Measurements from ENCODE around the gene IFRD1.
"Not testable (repeated sequence)": the region's sequence is repeated elsewhere in the genome, so short reads cannot be mapped to it uniquely, and the experiment has no call there.

Gene IFRD1

GRCh38 chr7:112488264-112488552 lies 37.9 kb downstream of the IFRD1 start:
- DNase-seq = no peak

- no peak for DNase-seq
Measured at GRCh38 chr7:112492186-112492585, 41.9 kb downstream of the IFRD1 start.

GRCh38 chr7:112494656-112495055 lies 44.4 kb downstream of the IFRD1 start:
- no peak for DNase-seq

- no peak for DNase-seq
Measured at GRCh38 chr7:112495156-112495788, 45.0 kb downstream of the IFRD1 start.

DNA sequence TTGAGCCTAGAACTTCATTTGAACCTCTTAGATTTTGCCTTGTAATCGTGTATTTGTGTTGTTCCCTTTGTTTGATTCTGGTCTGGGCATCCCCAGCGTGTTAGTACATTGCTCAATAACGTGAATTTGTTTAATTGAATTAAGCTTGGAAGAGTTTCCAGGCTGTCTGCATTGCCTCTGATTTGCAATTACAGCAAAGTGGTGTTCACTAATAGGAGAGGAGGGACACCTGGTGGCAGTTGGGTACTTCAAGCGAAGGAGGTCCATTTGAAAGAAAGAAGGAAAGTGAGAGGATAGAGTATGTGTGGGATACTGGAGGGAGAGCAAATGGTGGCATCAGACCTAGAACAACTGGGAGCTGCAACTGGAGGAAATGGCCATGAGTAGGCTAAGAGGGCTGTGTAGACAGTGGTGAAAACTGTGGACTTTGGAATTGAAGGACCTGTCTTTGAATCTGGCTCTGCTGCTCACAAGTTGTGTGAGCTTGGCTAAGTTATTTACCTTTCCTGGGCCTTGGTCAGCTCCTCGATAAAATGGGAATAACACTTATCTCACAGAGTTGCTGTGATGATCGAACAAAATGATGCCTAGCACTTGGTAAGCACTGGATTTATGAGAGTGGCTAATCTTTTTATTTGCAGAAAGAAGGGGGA lies 45.7 kb downstream of the IFRD1 start:
- DNase-seq = no peak

GRCh38 chr7:112497481-112497880 lies 47.2 kb downstream of the IFRD1 start:
- no peak for DNase-seq

GRCh38 chr7:112500619-112501018 lies 50.4 kb downstream of the IFRD1 start:
- no peak for DNase-seq

DNA sequence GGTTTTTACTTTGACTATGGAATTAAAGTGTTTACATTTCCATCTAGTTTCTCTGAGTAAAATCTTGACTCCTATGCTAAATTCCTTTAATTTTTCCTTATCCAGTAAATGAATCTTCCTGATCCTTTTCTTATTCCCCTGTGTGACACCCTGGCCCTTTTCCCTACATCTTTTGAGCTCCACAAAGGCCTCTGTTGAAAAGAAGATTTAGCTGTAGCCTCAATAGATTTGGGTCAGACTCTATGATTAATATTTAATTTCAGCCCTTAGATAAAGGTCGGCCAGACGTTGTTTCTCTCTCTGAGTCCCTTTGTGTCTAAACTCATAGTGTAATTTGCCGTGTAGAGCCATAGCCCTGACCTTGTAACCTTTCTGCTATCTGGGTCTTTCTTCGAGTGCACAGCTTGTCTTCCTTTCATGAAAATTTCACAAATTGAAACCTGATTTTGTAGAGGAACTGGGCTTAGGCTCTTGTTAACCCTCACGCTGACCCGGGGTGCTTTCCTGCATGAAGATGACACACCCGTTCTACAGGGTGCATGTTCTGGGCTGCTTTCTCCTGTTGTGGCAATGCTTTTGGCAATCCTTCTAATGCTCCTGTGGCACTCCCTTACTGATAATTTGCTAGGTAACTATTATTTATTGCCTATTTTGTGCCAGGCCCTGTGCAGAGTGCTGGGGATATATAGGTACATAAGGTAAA lies 51.7 kb downstream of the IFRD1 start:
- DNase-seq = no peak

DNA sequence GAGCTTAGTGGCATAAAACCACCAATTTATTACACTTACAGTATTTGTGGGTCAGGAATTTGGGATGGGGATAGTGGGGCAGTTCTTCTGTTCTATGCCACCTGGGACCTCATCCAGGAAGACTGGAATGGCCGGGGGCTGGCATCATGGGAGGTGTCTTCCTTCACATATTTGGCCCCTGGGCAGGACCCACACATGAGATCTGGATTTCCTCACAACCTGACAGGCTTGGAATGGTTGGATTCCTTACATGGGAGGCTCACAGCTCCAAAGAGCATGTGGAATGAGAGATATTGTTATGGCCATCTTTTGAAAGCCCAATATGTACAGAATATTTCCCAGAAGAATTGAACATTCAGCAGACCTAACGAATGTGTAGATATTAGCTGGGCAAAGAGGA lies 52.4 kb downstream of the IFRD1 start:
- no peak for DNase-seq

DNA sequence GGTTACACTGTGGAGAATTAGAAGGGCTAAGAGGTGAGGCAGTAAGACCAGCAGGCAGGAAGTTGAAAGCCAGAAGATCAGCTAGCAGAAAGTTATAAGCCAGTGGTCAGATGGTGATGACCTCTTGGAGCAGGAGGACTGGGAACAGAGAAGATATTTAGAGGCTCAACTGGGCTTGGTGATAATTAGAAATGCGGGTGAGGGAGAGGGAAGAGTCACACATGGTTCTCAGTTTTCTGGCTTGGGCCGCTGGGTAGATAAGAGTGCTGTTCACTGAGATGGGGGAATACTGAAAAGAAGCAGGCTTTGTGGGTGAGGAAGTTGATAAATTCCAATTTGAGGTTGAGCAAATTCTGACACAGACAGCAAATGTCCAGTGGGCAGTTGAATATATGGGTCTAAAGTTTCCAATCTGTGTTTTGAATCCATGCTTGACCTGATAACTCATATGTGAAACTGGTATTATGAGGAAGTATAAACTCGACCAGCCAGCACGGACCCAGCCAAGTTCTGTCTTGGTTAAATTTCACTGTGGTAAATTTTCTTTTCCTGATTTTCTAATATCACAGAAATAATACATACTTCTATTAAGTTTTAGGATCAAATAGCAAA lies 53.2 kb downstream of the IFRD1 start:
- no peak for DNase-seq

DNA sequence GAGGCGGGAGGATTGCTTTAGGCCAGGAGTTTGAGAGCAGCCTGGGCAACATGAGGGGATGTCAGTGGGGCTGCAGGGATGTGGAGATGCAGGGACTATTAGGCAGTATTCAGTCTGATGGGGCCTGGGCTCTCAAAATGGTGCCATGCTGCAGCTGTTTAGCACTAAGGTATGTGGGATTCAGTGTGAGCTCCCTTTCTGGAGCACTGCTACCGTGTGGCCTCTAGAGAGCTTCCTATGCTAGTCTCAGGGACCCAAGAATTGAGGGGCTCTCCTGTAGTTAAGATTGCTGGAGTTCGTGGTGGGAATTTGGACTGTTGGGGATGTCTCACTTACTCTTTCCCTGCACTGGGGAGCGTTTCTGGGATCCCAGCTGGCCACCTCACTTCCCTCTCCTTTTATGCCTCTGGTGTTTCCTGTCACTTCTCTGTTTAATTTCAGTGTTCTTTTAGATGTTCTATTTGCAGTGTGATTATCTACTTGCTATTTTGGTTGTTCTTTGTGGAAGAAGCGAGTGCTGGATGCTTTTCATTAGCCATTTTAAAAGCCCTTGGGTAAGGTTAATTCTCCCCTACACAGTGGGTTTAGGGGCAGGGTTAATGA lies 53.9 kb downstream of the IFRD1 start:
- no peak for DNase-seq

GRCh38 chr7:112505495-112505894 lies 55.2 kb downstream of the IFRD1 start:
- no peak for DNase-seq

- DNase-seq = no peak
Measured at GRCh38 chr7:112508404-112508803, 58.1 kb downstream of the IFRD1 start.

- no peak for DNase-seq
Measured at GRCh38 chr7:112509402-112509801, 59.1 kb downstream of the IFRD1 start.

DNA sequence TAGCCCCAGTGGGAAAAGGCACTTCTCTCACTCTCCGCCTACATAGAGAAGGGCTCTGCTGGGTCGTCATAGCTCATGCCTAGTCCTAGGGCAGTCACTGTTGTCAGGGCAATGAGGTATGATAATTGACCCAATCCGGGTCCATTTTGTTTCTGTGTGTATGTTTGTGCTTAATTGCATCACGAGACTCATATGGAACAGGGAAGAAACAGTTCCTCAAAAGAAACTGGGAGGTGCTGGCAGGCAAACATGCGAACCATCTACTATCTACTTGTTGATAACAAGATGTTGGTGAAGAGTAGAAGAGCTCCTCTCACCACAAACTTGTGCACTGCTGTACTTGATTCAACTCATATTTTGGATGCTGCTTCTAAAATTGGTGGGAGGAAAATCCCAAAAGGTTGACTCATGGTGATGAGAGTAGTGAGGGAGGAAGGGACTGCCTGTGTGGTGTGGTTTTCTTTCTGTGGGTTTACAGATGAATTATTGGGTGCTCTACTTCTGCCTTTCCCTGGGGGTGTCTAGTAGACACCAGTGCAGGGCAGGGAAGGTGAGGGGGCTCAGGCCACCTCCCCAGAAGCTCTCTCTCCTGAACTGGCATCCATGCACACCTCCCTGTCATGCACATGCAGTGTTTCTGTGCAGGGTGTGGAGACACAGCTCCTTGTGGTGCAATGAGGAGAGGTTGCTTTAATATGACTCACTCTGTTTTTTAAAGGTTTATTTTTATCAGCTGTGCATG lies 59.9 kb downstream of the IFRD1 start:
- DNase-seq = no peak

- no peak for DNase-seq
Measured at GRCh38 chr7:112510743-112511110, 60.5 kb downstream of the IFRD1 start.

GRCh38 chr7:112511451-112512202 lies 61.4 kb downstream of the IFRD1 start:
- DNase-seq = no peak

GRCh38 chr7:112512451-112513210 lies 62.4 kb downstream of the IFRD1 start:
- no peak for DNase-seq

- DNase-seq = no peak
Measured at GRCh38 chr7:112515989-112516388, 65.7 kb downstream of the IFRD1 start.

DNA sequence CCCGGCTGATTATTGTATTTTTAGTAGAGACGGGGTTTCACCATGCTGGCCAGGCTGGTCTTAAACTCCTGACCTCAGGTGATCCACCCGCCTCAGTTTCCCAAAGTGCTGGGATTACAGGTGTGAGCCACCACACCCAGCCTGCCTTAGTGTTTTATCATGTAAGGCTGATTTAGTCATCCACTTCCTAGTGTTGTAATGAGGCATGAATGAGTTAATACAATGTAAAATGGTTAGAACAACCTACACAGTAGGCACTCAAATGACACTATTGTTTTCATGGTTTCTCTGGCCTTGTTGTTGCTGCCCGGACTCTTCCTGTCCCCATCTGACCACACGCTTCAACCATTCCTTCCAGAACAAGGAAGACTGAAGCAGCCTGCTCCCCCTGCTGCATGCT lies 66.2 kb downstream of the IFRD1 start:
- DNase-seq = not testable (repeated sequence)

DNA sequence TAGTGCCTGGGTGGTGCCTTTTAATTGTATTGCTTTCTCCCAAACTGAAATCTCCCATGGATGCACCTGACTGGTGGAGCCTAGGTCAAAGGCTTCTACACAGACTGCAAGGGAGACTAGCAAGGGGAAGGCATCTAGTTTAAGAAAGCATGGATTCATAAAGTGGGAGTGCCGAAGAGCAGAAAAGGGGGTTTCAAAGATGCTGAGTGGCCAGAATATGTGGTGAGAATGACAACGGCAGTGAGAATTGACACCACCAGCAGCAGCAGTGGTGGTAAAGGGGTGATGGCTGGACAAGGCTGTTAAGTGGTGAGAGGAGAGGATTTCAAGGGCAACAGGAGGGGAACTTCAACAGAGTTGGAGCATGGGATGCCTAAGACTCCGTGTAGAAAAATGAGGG lies 67.2 kb downstream of the IFRD1 start:
- no peak for DNase-seq

DNA sequence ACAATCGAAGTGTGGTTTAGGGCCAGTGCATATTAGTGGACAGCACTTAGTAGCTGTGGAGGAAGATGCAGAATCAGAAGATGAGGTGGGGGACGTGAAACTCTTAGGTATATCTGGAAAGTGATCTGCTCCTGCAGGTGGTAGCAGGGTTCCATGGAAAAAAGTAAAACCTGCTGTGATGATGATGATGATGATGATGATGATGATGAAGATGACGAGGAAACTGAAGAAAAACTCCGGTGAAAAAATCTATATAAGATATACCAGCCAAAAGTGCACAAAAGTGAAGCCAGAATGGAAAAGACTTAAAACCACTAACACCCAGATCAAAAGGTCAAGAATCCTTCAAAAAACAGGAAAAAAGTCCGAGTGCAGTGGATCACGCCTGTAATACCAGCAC lies 70.5 kb downstream of the IFRD1 start:
- DNase-seq = no peak

All from NCI-H2081 treated with DMSO at 0.1 percent for 48 hours (cell line).